Vagina (tissue), 2 donors: ENCODE results near the gene STXBP6. TPM values are rescaled to one million over a fixed set of nuclear protein-coding genes. Genes with fewer than 3 reads are reported as not detected.

ENCODE experiments used
- DNase-seq, 2 donors: peaks; one replicate each; pipeline ENCODE4 v3.0.0-alpha.2; 2017; ENCODE audit errors: extremely low spot score in 2 of 2
- H3K27ac ChIP-seq: fragments of 200-600 bp; sonication (generic); one replicate; pipeline ENCODE4 v1.5.1; 2019
- H3K27me3 ChIP-seq: fragments of 200-600 bp; sonication (generic); one replicate; pipeline ENCODE4 v1.5.1; 2019
- H3K36me3 ChIP-seq, 2 donors: fragments of 200-600 bp; sonication (generic); one replicate each; pipeline ENCODE4 v1.5.1; 2017 to 2019
- H3K4me1 ChIP-seq: fragments of 200-600 bp; sonication (generic); one replicate; pipeline ENCODE4 v1.5.1; 2019
- H3K4me3 ChIP-seq, 2 donors: fragments of 200-600 bp; sonication (generic); 1 replicate in 1 of 2; 2 replicates in 1 of 2; pipeline ENCODE4 v1.5.1; 2016 to 2019
- H3K9me3 ChIP-seq: fragments of 200-600 bp; sonication (generic); one replicate; pipeline ENCODE4 v1.5.1; 2019
- POLR2A ChIP-seq, 2 donors: fragments of 450-650 bp; IDR thresholded peaks; one replicate each; pipeline ENCODE4 v1.6.1; 2017; ENCODE audit warnings: antibody characterized with exemption in 2 of 2, mild to moderate bottlenecking in 2 of 2, moderate library complexity in 2 of 2
- POLR2AphosphoS5 ChIP-seq, 2 donors: sonication (generic); formaldehyde crosslinking; IDR thresholded peaks; one replicate each; pipeline ENCODE4 v1.9.0; 2017; ENCODE audit warnings: antibody characterized with exemption in 2 of 2, mild to moderate bottlenecking in 2 of 2, low read depth in 1 of 2; ENCODE audit not compliant: insufficient read depth in 1 of 2
- intact Hi-C: fragments of 100-400 bp; cut with DNase I; formaldehyde crosslinking; loops from one replicate; pipeline ENCODE4 v1.15.1; 2023
- total RNA-seq: library from RNA; depleted of rRNA; stranded (reverse); fragments of >200 nt; gene quantifications from one replicate; pipeline ENCODE4 v1.2.3, GENCODE V29; 2016
- TF ChIP-seq, protein P1 (sequence below), 3 experiments: fragments of 450-650 bp in 2 of 3; fragments of 200-600 bp in 1 of 3; sonication (generic) in 1 of 3; IDR thresholded peaks; one replicate each; pipeline ENCODE4 v1.5.1; 2017 to 2019; ENCODE audit warnings: antibody characterized with exemption in 3 of 3, mild to moderate bottlenecking in 2 of 3, moderate library complexity in 2 of 3

Gene STXBP6
- total RNA-seq, 1 donor from 2014 or later = 4.4 TPM

DNA sequence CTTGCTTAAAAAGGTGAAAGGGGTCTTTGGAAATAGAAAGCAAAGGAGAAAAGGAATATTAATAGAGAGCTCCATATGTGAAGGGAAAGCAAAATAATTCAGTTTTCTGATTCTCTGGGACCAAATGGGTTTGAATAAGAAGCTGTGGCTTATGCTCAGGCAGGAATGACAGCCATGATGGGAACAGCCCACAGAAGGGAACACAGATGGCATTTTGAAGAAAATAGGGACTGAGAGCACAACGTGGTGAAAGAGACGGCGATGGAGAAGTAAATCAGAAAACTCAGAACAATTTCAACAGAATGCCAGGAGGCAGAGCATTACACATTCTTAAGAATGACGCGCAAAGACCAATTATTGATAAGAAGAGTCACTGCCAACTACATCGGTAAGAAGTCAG lies 102.8 kb downstream of the STXBP6 start:
- Histone ChIP-seq H3K36me3 (no peaks in the 10 kb centered on the region), H3K9me3 (no peaks in the 10 kb centered on the region), H3K4me1 (peaks cover 5% of the 10 kb centered on the region), H3K27me3 (no peaks in the 10 kb centered on the region), H3K27ac (no peak overlapping the region), H3K4me3 (no peak overlapping the region)
- DNase-seq = no peak
- intact Hi-C loops = no loop called here
- TF ChIP-seq, protein P1, sequence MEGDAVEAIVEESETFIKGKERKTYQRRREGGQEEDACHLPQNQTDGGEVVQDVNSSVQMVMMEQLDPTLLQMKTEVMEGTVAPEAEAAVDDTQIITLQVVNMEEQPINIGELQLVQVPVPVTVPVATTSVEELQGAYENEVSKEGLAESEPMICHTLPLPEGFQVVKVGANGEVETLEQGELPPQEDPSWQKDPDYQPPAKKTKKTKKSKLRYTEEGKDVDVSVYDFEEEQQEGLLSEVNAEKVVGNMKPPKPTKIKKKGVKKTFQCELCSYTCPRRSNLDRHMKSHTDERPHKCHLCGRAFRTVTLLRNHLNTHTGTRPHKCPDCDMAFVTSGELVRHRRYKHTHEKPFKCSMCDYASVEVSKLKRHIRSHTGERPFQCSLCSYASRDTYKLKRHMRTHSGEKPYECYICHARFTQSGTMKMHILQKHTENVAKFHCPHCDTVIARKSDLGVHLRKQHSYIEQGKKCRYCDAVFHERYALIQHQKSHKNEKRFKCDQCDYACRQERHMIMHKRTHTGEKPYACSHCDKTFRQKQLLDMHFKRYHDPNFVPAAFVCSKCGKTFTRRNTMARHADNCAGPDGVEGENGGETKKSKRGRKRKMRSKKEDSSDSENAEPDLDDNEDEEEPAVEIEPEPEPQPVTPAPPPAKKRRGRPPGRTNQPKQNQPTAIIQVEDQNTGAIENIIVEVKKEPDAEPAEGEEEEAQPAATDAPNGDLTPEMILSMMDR (IDR thresholded peaks at IDR 0.05) = no peak
- no peak for TF ChIP-seq POLR2AphosphoS5 (IDR thresholded peaks at IDR 0.05; ENCODE audit: insufficient read depth in 1 of 2, low read depth in 1 of 2)
- no peak for TF ChIP-seq POLR2A (IDR thresholded peaks at IDR 0.05)

DNA sequence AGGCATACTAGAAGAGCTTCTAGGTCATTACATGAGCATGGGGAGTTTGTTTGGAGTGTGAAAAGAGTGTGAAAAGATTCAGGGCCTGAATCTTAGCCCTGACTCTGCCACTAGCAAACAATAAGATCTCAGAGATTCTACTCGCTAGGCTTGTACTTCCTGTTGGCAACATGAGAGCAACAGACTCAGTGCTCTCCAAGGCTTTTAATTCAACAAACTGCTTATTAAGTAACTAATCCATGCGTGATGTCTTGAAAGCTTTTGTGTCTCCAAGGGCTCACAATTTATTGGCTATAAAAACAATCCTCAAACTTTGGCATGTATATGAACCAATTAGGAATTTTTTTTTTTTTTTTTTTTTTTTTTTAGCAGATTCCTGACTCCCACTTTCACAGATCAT lies 105.1 kb downstream of the STXBP6 start:
- H3K27ac ChIP-seq = no peak overlapping the region
- no peaks in the 10 kb centered on the region for H3K36me3 ChIP-seq
- H3K4me1 ChIP-seq = peaks cover 5% of the 10 kb centered on the region
- no peak for TF ChIP-seq POLR2A (IDR thresholded peaks at IDR 0.05)
- no peak for TF ChIP-seq POLR2AphosphoS5 (IDR thresholded peaks at IDR 0.05; ENCODE audit: insufficient read depth in 1 of 2, low read depth in 1 of 2)
- TF ChIP-seq, protein P1 (IDR thresholded peaks at IDR 0.05) = no peak
- no peaks in the 10 kb centered on the region for H3K27me3 ChIP-seq
- DNase-seq = no peak
- no peak overlapping the region for H3K4me3 ChIP-seq
- no peaks in the 10 kb centered on the region for H3K9me3 ChIP-seq
- intact Hi-C loops = no loop called here

DNA sequence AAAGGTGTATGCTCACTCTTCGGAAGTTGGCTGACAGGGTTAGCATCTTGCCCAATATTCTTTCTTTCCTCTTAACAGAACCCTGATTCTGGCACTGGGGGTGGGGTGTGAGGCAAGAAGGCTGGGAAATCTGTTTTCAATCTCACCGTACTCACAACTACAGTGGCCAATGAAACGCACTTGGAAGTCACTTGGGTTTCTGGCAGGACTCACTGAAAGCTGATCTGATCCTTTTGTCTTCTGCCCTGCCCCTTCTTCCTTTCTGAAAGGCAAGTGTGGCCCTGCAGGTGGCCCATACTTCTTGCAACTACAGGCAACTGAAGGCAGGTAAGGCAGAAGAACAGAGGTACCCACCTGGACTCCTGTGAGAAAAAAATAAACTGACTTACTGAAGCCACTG lies 106.9 kb downstream of the STXBP6 start:
- no peak for DNase-seq
- no peak overlapping the region for H3K27ac ChIP-seq

DNA sequence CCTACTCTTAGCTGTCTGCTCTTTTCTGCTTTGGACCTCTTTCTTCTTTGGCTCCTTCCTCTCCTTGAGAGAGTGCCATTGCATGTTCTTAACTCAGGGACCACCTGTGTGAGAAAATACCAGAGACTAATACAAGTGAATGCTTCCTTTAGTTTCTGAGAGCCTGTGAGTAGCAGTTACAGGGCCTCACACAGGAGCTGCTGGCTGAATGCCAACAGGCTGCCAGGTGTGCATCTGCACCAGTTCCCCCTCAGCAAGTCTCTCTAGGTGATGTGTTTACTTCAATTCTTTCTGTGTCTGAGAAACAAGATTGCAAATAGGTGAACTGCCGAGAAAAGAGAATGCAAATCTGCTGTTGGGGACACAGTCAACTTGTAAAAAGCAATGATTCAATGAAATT lies 108.2 kb downstream of the STXBP6 start:
- Histone ChIP-seq H3K27ac (no peak overlapping the region), H3K36me3 (no peaks in the 10 kb centered on the region), H3K4me1 (peaks cover 5% of the 10 kb centered on the region), H3K27me3 (no peaks in the 10 kb centered on the region), H3K4me3 (no peak overlapping the region), H3K9me3 (no peaks in the 10 kb centered on the region)
- intact Hi-C loops = no loop called here
- TF ChIP-seq, protein P1 (IDR thresholded peaks at IDR 0.05) = no peak
- TF ChIP-seq POLR2AphosphoS5 (IDR thresholded peaks at IDR 0.05; ENCODE audit: insufficient read depth in 1 of 2, low read depth in 1 of 2) (no peak), POLR2A (IDR thresholded peaks at IDR 0.05) (no peak)
- no peak for DNase-seq

More for the DNA sequence above, 106.9 kb downstream of the STXBP6 start:
- Histone ChIP-seq H3K9me3 (no peaks in the 10 kb centered on the region), H3K36me3 (no peaks in the 10 kb centered on the region), H3K27me3 (no peaks in the 10 kb centered on the region), H3K4me1 (peaks cover 5% of the 10 kb centered on the region), H3K4me3 (no peak overlapping the region)
- intact Hi-C loops = no loop called here
- TF ChIP-seq POLR2A (IDR thresholded peaks at IDR 0.05) (no peak), POLR2AphosphoS5 (IDR thresholded peaks at IDR 0.05; ENCODE audit: insufficient read depth in 1 of 2, low read depth in 1 of 2) (no peak)
- TF ChIP-seq, protein P1 (IDR thresholded peaks at IDR 0.05) = no peak

DNA sequence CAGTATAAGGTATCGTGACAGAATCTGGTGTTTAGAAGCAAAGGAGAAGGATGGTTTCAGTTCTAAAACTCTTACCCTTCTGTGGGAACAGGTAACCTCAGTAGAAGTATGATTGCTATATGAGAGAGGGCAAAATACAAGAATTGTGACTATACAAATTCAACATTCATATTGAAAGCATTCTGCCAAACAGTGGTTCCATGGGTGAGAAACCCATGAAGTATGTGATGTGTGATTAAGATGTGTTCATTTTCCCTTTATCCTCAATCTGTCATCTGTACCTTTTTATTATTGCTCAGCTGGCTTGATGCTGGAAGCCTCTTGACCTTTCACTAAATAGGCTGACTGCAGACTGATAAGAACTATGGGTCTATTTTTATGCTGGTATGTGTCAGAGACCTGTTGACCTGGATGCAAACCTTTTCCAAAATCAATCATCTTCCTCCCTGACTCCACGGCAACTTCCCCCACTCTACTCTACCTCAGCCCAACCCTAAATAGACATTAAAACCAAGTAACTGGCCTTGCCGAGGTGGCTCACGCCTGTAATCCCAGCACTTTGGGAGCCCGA lies 109.6 kb downstream of the STXBP6 start:
- Histone ChIP-seq H3K4me1 (peaks cover 5% of the 10 kb centered on the region), H3K9me3 (no peaks in the 10 kb centered on the region), H3K27me3 (no peaks in the 10 kb centered on the region), H3K4me3 (no peak overlapping the region), H3K36me3 (no peaks in the 10 kb centered on the region), H3K27ac (no peak overlapping the region)
- intact Hi-C loops = no loop called here
- TF ChIP-seq, protein P1 (IDR thresholded peaks at IDR 0.05) = no peak
- TF ChIP-seq POLR2AphosphoS5 (IDR thresholded peaks at IDR 0.05; ENCODE audit: insufficient read depth in 1 of 2, low read depth in 1 of 2) (no peak), POLR2A (IDR thresholded peaks at IDR 0.05) (no peak)
- no peak for DNase-seq
